Activated T-cell treated with anti-CD3 and anti-CD28 coated beads, Interleukin-2, amount 50 U/mL, for 48 hours (primary cell): Measurements from ENCODE around the gene DCTN1.
"Not testable (repeated sequence)": the region's sequence is repeated elsewhere in the genome, so short reads cannot be mapped to it uniquely, and the experiment has no call there.

ENCODE experiments used
- DNase-seq, 2 experiments: peaks; one replicate each; pipeline ENCODE4 v3.0.0-alpha.2; 2020

The DCTN1 gene

GRCh38 chr2:74368499-74368898 lies 11.6 kb downstream of the DCTN1 start:
- no peak for DNase-seq

GRCh38 chr2:74367789-74368188 lies 12.3 kb downstream of the DCTN1 start:
- no peak for DNase-seq

GRCh38 chr2:74366036-74366435 lies 14.1 kb downstream of the DCTN1 start:
- no peak for DNase-seq

- no peak for DNase-seq
Observed at GRCh38 chr2:74364533-74365505, 15.3 kb downstream of the DCTN1 start.

- DNase-seq: no peak
Observed at GRCh38 chr2:74361327-74361726, 18.8 kb downstream of the DCTN1 start.

GRCh38 chr2:74357627-74358026 lies 22.5 kb downstream of the DCTN1 start:
- no peak for DNase-seq

GRCh38 chr2:74349889-74350288 lies 30.2 kb downstream of the DCTN1 start:
- no peak for DNase-seq

- DNase-seq: no peak
Observed at GRCh38 chr2:74347742-74348141, 32.4 kb downstream of the DCTN1 start.

- no peak for DNase-seq
Observed at GRCh38 chr2:74347303-74347702, 32.8 kb downstream of the DCTN1 start.

- DNase-seq: no peak
Observed at GRCh38 chr2:74345272-74345943, 34.7 kb downstream of the DCTN1 start.

GRCh38 chr2:74343316-74343715 lies 36.8 kb downstream of the DCTN1 start, which contains the start of gene SLC4A5:
SLC4A5 (minus strand) TSS chr2:74343416; CDS start chr2:74315023, 28,393 bp downstream.
- DNase-seq: no peak

GRCh38 chr2:74336227-74336626 lies 43.9 kb downstream of the DCTN1 start:
- DNase-seq: not testable (repeated sequence)

- DNase-seq: peak; percentile 80 to 82
Observed at GRCh38 chr2:74334931-74335333, 45.2 kb downstream of the DCTN1 start.

GRCh38 chr2:74333896-74334586 lies 46.1 kb downstream of the DCTN1 start:
- no peak for DNase-seq

- DNase-seq: peak in 1 of 2 experiments; percentile 24
Observed at GRCh38 chr2:74333175-74333574, 46.9 kb downstream of the DCTN1 start.

- DNase-seq: no peak
Observed at GRCh38 chr2:74332550-74333174, 47.4 kb downstream of the DCTN1 start.

GRCh38 chr2:74328573-74328972 lies 51.5 kb downstream of the DCTN1 start:
- no peak for DNase-seq

GRCh38 chr2:74328074-74328473 lies 52.0 kb downstream of the DCTN1 start:
- no peak for DNase-seq

- no peak for DNase-seq
Observed at GRCh38 chr2:74327627-74328026, 52.5 kb downstream of the DCTN1 start.

GRCh38 chr2:74327199-74327598 lies 52.9 kb downstream of the DCTN1 start:
- no peak for DNase-seq

GRCh38 chr2:74325815-74326214 lies 54.3 kb downstream of the DCTN1 start:
- no peak for DNase-seq

GRCh38 chr2:74321737-74322136 lies 58.4 kb downstream of the DCTN1 start:
- DNase-seq: no peak

GRCh38 chr2:74317701-74318100 lies 62.4 kb downstream of the DCTN1 start:
- no peak for DNase-seq
